Esophagus squamous epithelium (tissue), 4 donors: ENCODE data around the gene RBMS3.

Experiments used
- POLR2A ChIP-seq, 4 donors: fragments of 450-650 bp; IDR thresholded peaks; one replicate each; pipeline ENCODE4 v1.6.1; 2017; ENCODE audit warnings: antibody characterized with exemption in 4 of 4, mild to moderate bottlenecking in 4 of 4, moderate library complexity in 3 of 4
- TF ChIP-seq, protein P1 (sequence below), 6 experiments: fragments of 450-650 bp in 4 of 6; fragments of 200-600 bp in 2 of 6; sonication (generic) in 2 of 6; IDR thresholded peaks; one replicate each; pipeline ENCODE4 v1.5.1; 2016 to 2019; ENCODE audit warnings: antibody characterized with exemption in 6 of 6, mild to moderate bottlenecking in 4 of 6, moderate library complexity in 4 of 6

DNA sequence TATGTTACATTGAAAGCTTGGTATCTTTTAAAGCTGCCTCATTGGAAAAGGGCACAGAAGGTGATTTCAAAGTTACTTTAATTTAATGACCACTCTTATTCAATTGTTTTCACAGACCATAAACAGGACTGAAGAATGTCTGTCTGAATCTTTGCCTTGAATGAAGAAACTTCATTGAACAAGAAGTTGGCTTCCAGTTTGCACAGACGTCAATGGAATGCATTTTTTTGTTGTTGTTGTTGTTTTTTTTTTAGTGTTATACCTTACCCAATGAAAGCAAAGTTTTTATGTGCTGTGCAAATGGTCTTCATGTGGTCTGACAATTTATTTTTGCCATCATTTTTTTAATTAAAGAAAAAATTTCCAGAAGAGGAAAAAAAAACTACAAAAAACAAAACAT, 722.9 kb downstream of the RBMS3 start:
- TF ChIP-seq, protein P1, sequence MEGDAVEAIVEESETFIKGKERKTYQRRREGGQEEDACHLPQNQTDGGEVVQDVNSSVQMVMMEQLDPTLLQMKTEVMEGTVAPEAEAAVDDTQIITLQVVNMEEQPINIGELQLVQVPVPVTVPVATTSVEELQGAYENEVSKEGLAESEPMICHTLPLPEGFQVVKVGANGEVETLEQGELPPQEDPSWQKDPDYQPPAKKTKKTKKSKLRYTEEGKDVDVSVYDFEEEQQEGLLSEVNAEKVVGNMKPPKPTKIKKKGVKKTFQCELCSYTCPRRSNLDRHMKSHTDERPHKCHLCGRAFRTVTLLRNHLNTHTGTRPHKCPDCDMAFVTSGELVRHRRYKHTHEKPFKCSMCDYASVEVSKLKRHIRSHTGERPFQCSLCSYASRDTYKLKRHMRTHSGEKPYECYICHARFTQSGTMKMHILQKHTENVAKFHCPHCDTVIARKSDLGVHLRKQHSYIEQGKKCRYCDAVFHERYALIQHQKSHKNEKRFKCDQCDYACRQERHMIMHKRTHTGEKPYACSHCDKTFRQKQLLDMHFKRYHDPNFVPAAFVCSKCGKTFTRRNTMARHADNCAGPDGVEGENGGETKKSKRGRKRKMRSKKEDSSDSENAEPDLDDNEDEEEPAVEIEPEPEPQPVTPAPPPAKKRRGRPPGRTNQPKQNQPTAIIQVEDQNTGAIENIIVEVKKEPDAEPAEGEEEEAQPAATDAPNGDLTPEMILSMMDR (IDR thresholded peaks at IDR 0.05), result no peak
- no peak for TF ChIP-seq POLR2A (IDR thresholded peaks at IDR 0.05)
